GM12875 (cell line): ENCODE measurements around the gene CRISP2.
"Not testable (repeated sequence)": the region's sequence is repeated elsewhere in the genome, so short reads cannot be mapped to it uniquely, and the experiment has no call there.

Experiments
- H3K4me3 ChIP-seq: one replicate; pipeline ENCODE4 v1.5.1; 2011; ENCODE audit warnings: low read depth, low read length, control low read depth
- TF ChIP-seq, protein P1 (sequence below): IDR thresholded peaks from 2 replicates; pipeline ENCODE4 v1.5.1; 2011; ENCODE audit warnings: low read depth, mild to moderate bottlenecking, control low read depth, inconsistent platforms, low read length, moderate library complexity, borderline replicate concordance; ENCODE audit not compliant: insufficient read depth

The CRISP2 gene

DNA sequence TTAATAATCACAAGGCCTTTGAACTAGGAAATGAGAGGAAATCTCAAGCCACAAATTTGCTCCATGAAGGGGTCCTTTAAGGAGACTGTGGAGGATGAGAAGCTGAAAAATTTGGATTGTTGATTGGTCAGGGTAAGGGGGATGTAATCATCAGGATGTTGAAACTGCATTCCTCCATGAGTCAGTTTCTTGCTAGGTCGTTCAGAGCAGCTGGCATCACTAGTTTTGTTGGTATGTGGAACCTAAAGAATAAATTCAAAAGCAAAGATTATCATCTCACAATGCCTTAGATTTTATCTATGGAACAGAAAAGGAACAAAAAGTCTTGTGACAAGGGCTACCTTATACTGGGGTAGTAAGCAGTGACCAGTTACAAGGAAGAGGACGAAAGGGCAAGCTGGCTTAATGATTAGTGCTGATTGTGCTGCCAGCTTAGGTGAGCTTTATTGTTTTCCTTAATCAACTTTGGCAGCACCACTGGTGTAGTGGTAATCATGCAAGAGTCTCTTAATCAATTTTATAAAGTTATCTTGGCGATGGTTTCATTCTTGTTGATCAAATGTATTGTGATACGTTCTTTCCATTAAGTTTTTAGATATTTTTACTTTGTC lies 36.6 kb downstream of the CRISP2 start:
- TF ChIP-seq, protein P1, sequence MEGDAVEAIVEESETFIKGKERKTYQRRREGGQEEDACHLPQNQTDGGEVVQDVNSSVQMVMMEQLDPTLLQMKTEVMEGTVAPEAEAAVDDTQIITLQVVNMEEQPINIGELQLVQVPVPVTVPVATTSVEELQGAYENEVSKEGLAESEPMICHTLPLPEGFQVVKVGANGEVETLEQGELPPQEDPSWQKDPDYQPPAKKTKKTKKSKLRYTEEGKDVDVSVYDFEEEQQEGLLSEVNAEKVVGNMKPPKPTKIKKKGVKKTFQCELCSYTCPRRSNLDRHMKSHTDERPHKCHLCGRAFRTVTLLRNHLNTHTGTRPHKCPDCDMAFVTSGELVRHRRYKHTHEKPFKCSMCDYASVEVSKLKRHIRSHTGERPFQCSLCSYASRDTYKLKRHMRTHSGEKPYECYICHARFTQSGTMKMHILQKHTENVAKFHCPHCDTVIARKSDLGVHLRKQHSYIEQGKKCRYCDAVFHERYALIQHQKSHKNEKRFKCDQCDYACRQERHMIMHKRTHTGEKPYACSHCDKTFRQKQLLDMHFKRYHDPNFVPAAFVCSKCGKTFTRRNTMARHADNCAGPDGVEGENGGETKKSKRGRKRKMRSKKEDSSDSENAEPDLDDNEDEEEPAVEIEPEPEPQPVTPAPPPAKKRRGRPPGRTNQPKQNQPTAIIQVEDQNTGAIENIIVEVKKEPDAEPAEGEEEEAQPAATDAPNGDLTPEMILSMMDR = no peak
- H3K4me3 ChIP-seq = no peak overlapping the region

DNA sequence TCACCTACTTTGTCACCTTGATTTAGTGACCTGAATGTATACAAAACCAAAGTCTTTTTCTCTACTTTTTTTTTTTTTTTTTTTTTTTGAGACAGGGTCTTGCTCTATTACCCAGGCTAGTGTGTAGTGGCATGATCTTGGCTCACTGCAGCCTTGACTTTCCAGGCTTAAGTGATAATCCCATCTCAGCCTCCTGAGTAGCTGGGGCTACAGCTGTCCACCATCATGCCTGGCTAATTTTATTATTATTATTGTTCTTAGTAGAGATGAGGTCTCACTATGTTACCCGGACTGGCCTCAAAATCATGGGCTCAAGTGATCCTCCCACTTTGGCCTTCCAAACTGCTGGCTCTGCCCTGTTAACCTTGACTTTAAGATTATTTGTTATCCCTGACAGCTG lies 37.5 kb downstream of the CRISP2 start:
- TF ChIP-seq, protein P1 = no peak
- no peak overlapping the region for H3K4me3 ChIP-seq

DNA sequence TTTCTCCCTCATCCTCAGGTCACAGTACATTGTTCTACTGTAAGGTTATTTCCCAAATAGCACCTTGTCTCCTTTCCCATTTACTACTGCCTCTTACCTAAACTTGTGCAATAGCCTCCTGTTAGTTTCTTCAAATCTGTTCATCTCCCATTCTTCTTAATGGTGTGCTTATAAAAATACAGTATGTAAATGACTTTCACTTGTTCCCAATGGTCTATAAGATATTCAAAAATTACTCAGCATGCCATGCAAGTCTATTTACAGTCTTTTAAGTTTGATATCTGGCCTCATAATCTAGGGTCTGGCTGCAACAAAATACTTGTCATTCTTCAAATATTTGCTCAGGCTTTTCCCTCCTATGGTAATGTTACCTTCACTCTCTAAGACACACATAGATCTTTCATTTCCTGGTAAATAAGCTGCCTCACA lies 45.2 kb downstream of the CRISP2 start:
- TF ChIP-seq, protein P1 = no peak

DNA sequence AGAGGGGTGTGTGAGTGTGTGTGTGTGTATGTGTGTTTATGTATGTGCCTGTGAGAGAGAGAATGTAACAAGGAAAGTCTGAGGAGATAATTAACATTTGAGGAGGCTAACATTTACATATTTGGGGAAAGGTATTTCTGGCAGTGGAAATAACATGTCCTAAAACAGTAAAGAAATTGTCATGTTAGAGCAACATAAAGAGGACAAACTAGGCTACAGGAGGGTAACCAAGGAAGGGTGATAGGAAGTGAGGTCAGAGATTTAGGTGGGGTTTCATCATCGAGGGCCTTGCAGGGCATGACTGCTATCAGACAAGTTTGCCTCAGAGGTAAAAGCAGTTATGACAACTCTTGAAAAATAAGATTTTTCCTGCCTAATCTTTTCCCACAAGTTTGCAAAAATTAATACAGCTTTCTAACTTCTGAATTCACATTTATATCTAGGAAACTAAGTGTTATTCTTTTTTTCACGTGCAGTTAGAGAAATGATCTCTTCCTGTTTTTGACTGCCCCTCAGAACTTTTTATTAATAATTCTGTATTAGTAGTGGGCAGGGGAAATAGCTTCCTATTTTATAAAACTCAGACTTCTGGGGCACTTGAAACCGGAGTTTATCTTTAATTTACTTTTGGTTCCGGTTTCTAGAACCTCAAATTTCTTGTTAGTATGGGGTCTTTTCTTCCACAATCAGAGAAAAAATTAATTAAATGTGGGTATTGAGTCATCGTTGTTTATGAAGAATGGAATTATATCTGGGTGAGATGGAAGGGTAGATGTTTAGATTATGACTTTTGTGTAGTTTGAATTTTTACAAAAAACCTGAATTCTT lies 46.2 kb downstream of the CRISP2 start:
- TF ChIP-seq, protein P1 = no peak

More for the DNA sequence above, 45.2 kb downstream of the CRISP2 start:
- no peak overlapping the region for H3K4me3 ChIP-seq

DNA sequence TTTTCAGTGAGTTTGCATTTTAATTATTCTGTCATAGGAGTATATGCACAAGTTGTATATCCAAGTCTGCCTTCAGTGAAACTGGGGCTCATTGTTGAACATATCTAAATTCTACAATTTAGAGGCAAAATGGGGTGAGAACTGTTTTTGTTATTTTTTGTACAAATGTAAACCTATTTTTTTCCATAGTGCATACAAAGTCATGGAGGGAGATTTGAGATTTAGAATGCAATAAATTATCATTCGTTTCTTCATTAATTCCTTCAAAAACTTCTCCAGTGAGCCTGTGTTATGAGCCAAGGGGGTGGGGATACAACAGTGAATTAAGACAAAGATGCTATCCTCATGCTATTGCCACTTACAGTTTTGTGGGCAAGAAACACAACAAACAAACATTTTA lies 46.9 kb downstream of the CRISP2 start:
- TF ChIP-seq, protein P1 = no peak
- no peak overlapping the region for H3K4me3 ChIP-seq

More for the DNA sequence above, 46.2 kb downstream of the CRISP2 start:
- no peak overlapping the region for H3K4me3 ChIP-seq

DNA sequence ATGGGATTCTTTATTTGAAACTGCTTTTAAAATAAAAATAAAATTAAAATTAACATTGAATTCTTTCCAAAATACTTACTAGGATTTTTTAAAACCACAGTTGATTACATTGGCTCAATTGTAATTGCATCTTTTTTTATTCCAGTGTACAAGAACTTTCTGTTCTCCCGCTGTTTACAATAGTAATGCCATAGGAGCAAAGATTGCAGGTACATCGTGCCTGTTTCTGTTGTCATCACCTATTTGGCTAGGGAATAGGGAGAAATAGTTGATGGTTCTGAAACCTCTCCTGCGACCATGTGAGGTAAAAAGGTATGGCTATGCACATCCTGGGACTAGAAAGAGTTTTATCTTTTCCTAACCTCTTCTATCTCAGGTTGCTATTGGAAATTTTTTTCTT lies 48.5 kb downstream of the CRISP2 start:
- TF ChIP-seq, protein P1 = no peak
- H3K4me3 ChIP-seq = no peak overlapping the region

DNA sequence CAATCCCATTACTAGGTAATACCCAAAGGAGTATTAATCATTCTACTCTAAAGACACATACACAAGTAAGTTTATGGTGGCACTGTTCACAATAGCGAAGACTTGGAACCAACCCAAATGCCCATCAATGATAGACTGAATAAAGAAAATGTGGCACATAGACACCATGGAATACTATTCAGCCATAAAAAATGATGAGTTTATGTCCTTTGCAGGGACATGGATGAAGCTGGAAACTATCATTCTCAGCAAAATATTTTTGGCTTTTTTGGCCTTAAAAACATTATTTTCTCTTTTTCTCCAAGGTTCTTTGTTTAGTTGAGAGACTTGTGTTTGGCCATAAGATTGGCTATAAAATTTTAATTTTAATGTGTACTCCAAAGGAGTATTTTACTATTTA lies 49.3 kb downstream of the CRISP2 start:
- not testable (repeated sequence) for H3K4me3 ChIP-seq
